Common myeloid progenitor, CD34-positive (primary cell): ENCODE results near the gene AP5S1. TPM values are rescaled to one million over a fixed set of nuclear protein-coding genes. Genes with fewer than 3 reads are reported as not detected.

Experiments
- CTCF ChIA-PET: fragments of 350-600 bp; sonication (Branson Sonifier 250); formaldehyde crosslinking; loops from one replicate; lab custom pipeline; 2021; ENCODE audit warnings: antibody characterized with exemption; lab: Charles Lee
- POLR2A ChIA-PET: fragments of 350-600 bp; sonication (Branson Sonifier 250); formaldehyde crosslinking; loops from one replicate; lab custom pipeline; 2021; ENCODE audit warnings: antibody characterized with exemption; lab: Charles Lee
- DNase-seq, 3 donors: peaks; one replicate each; pipeline versions ENCODE4 v3.0.0 to v3.0.0-alpha.2; 2013
- H3K27ac ChIP-seq, 2 experiments: 1 replicate in 1 of 2; 2 replicates in 1 of 2; pipeline ENCODE4 v1.7.0; 2013; ENCODE audit warnings: inconsistent platforms in 2 of 2, low read length in 2 of 2, mild to moderate bottlenecking in 2 of 2, low read depth in 1 of 2, moderate library complexity in 1 of 2; ENCODE audit not compliant: severe bottlenecking in 2 of 2, insufficient read depth in 1 of 2, poor library complexity in 1 of 2
- H3K27me3 ChIP-seq, 5 experiments: replicated peaks in 2 of 5; 1 replicate in 3 of 5; 2 replicates in 2 of 5; pipeline versions ENCODE4 v1.6.1 to v1.7.0; 2013; ENCODE audit warnings: low read length in 4 of 5, mild to moderate bottlenecking in 2 of 5, moderate library complexity in 2 of 5, inconsistent platforms in 1 of 5; ENCODE audit not compliant: insufficient read depth in 5 of 5, control insufficient read depth in 4 of 5
- H3K36me3 ChIP-seq, 4 experiments: 1 replicate in 2 of 4; 2 replicates in 2 of 4; pipeline versions ENCODE4 v1.6.1 to v1.7.0; 2013; ENCODE audit warnings: low read length in 3 of 4, control low read depth in 1 of 4, mild to moderate bottlenecking in 1 of 4; ENCODE audit not compliant: control insufficient read depth in 4 of 4, insufficient read depth in 4 of 4
- H3K4me1 ChIP-seq, 4 experiments: 1 replicate in 3 of 4; 2 replicates in 1 of 4; pipeline versions ENCODE4 v1.6.1 to v1.7.1; 2013; ENCODE audit warnings: low read length in 3 of 4, mild to moderate bottlenecking in 3 of 4, control low read depth in 1 of 4, inconsistent platforms in 1 of 4, moderate library complexity in 1 of 4; ENCODE audit not compliant: control insufficient read depth in 4 of 4, insufficient read depth in 4 of 4; ENCODE audit errors: control extremely low read depth in 1 of 4
- H3K4me3 ChIP-seq, 7 experiments: 1 replicate in 4 of 7; 2 replicates in 3 of 7; pipeline versions ENCODE4 v1.5.1 to v1.7.0; 2013; ENCODE audit warnings: mild to moderate bottlenecking in 7 of 7, low read length in 6 of 7, moderate library complexity in 6 of 7, inconsistent platforms in 2 of 7, low read depth in 2 of 7, control low read depth in 1 of 7; ENCODE audit not compliant: insufficient read depth in 4 of 7, control insufficient read depth in 1 of 7; ENCODE audit errors: extremely low read depth in 1 of 7
- H3K9me3 ChIP-seq, 5 experiments: 1 replicate in 4 of 5; 2 replicates in 1 of 5; pipeline versions ENCODE4 v1.6.1 to v1.7.1; 2013; ENCODE audit warnings: low read length in 4 of 5, mild to moderate bottlenecking in 2 of 5, inconsistent platforms in 1 of 5, low read depth in 1 of 5, moderate library complexity in 1 of 5; ENCODE audit not compliant: control insufficient read depth in 4 of 5, insufficient read depth in 2 of 5; ENCODE audit errors: control extremely low read depth in 1 of 5
- WGBS: methylation state at CpG from one replicate; pipeline ENCODE4 v1.1.5; 2013; ENCODE audit not compliant: insufficient coverage; 5-methylcytosine and 5-hydroxymethylcytosine counted together
- polyA plus RNA-seq: library from polyadenylated mRNA; unstranded; fragments of 120-200 nt; gene quantifications from one replicate; pipeline ENCODE4 v1.2.1, GENCODE V29; 2013

Gene AP5S1, protein sequence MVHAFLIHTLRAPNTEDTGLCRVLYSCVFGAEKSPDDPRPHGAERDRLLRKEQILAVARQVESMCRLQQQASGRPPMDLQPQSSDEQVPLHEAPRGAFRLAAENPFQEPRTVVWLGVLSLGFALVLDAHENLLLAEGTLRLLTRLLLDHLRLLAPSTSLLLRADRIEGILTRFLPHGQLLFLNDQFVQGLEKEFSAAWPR
- 7.0 TPM for polyA plus RNA-seq

DNA sequence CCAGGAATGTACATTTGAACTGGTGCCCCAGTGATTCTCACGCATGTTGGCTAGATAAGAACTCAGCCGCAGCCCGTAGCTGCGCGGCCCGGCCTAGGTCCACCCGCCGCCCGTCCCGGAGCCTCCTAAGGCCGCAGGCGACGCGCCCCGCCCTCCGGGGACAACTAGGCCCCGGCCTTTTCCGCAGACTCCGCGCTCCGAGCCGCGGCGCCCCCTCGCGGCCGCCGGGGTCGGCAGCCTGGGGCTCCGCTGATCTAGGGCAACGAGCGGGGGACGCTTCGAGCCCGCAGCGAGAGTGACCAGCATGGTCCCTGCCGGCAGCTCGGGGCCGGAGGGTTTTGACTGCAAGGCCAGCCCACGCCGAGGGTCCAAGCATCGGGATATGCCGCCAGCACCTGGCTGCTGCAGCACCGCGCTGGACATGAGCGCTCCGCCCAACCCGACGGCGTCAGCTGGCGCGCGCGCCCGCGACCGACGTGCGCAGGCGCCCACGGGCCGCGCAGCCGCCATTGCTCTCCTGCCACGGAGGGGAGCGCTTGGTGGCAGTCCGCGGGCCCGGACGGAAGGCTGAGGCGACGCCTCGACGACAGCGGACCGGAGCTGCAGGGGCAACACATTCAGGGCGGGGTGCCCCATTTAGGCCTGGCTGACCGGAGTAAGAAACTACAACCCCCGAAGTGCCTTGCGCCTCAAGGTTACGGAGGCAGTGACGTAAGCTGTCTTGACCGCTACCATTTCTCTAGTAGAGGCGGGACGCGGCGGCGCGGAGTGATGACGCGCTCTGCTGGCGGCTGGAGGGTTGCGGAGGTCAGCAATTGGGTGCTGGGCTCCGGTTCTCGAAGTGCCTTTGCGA, at the start of gene AP5S1:
AP5S1 (plus strand) TSS at position 500 of the 853 bp plus-strand sequence. CDS start 1,571 bp downstream, outside the sequence.
- POLR2A ChIA-PET = interaction anchor here (0.9 to 1.3 kb wide), 3 partner anchors 22 to 35 kb away, joined by 3 to 7 read pairs (median 6); partner anchors contain the start of gene CENPB
- under 1% methylated on average over 78 of the region's 96 CpGs for WGBS

DNA sequence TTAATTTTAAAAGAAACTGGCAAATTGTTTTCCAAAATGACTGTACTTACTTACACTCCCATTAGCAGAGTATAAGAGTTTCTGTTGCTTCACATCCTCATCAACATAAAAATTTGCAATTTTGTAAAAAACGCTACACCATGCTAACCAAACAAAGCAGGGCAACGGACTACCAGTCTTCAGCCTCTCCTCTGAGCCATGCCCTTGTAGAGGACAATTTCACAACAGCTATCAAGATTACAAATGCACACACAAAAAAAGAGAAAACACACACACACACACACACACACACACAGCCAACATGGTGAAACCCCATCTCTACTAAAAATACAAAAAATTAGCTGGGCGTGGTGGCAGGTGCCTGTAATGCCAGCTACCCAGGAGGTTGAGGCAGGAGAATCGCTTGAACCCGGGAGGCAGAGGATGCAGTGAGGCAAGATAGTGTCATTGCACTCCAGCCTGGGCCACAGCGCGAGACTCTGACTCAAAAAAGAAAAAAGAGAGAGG, 48.7 kb upstream of the AP5S1 start:
- Histone ChIP-seq H3K4me3 (no peak overlapping the region), H3K36me3 (no peaks in the 10 kb centered on the region), H3K27ac (no peak overlapping the region), H3K27me3 (peaks cover 0 to 4% (median 0%) of the 10 kb centered on the region in 5 experiments), H3K9me3 (peaks cover 0 to 2% (median 0%) of the 10 kb centered on the region in 5 experiments), H3K4me1 (peaks cover 2 to 33% (median 23%) of the 10 kb centered on the region in 4 experiments)
- CTCF ChIA-PET = interaction anchor here (1.0 to 14.5 kb wide), 4 partner anchors 10 to 55 kb away, joined by 3 to 216 read pairs (median 4); partner anchors contain the start of genes AP5S1 and SPEF1
- POLR2A ChIA-PET = interaction anchor here (0.6 kb wide), 1 partner anchor 71 kb away, joined by 3 read pairs; no protein-coding TSS in a partner anchor
- WGBS = 100% methylated on average over 3 of the region's 7 CpGs
- no peak for DNase-seq

More for the DNA sequence above, at the start of gene AP5S1:
- Histone ChIP-seq H3K4me3 (peak within 1 kb of the TSS; percentile 88 to 96 (median 92)), H3K9me3 (no peaks in the 10 kb centered on the region), H3K27ac (peak within 1 kb of the TSS; percentile 96 to 99), H3K36me3 (peaks cover 2 to 28% (median 16%) of the 10 kb centered on the region in 4 experiments), H3K27me3 (no peaks in the 10 kb centered on the region), H3K4me1 (peaks cover 3 to 28% (median 18%) of the 10 kb centered on the region in 4 experiments)
- CTCF ChIA-PET = interaction anchor here (0.6 to 12.9 kb wide), 20 partner anchors 8 to 192 kb away, joined by 3 to 127 read pairs (median 4); partner anchors contain the start of genes ADISSP, CDC25B, CENPB and SPEF1
- DNase-seq = peak; percentile 94 to 95 (median 95)

DNA sequence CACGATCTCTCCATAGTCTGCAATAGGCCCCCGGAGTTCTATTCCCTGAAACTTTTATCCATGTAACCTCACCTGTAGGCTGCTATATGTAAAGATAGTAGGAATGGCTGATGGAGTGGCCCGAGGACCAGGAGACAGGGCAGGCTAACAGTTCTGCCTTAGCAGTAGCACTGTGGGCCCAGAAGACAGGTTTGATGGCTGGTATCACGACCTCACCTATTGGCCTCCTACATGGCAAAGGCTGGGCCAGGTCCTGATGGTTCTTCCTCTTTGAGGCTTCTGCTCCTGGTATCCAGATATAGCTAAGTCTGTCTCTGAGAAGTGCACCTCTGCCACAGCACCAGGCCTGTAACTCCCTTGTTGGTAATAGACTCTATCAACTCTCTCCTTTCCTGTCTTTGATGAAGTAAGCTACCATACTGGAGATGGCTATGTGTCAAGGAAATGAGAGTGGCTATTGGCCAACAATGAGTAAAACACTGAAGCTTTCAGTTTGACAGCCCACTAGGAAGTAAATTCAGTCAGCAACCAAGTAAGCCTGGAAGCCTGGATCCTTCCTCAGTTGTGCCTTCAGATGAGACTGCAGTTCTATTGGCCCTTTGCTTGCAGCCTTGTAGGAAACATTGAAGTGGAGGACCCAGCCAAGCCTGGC, 44.8 kb upstream of the AP5S1 start:
- DNase-seq = no peak
- Histone ChIP-seq H3K27ac (no peak overlapping the region), H3K9me3 (peaks cover 0 to 2% (median 0%) of the 10 kb centered on the region in 5 experiments), H3K27me3 (peaks cover 0 to 35% (median 18%) of the 10 kb centered on the region in 5 experiments), H3K36me3 (no peaks in the 10 kb centered on the region), H3K4me3 (no peak overlapping the region), H3K4me1 (peaks cover 2 to 18% (median 16%) of the 10 kb centered on the region in 4 experiments)
- POLR2A ChIA-PET = no interaction called here
- WGBS = 100% methylated on average over 2 of the region's 4 CpGs
- CTCF ChIA-PET = interaction anchor here (1.2 to 14.5 kb wide), 3 partner anchors 10 to 59 kb away, joined by 3 to 216 read pairs (median 7); no protein-coding TSS in a partner anchor

- H3K4me3 ChIP-seq = peak overlapping the region; percentile 3 to 74 (median 54)
- CTCF ChIA-PET = interaction anchor here (0.6 to 1.4 kb wide), 6 partner anchors 8 to 66 kb away, joined by 3 to 4 read pairs (median 4); partner anchors contain the start of gene CENPB
Observed at GRCh38 chr20:3777381-3777715, 43.0 kb upstream of the AP5S1 start.

GRCh38 chr20:3777716-3778629, 42.4 kb upstream of the AP5S1 start:
- peaks cover 0 to 25% (median 22%) of the 10 kb centered on the region in 4 experiments for H3K4me1 ChIP-seq
- H3K27me3 ChIP-seq = peaks cover 0 to 35% (median 18%) of the 10 kb centered on the region in 5 experiments
- peak in 2 of 3 donors; percentile 43 to 48 for DNase-seq
- peaks cover 0 to 2% (median 0%) of the 10 kb centered on the region in 5 experiments for H3K9me3 ChIP-seq
- H3K4me3 ChIP-seq = peak overlapping the region; percentile 3 to 74 (median 54)
- ChIA-PET CTCF (interaction anchor here (0.6 to 1.5 kb wide), 15 partner anchors 8 to 106 kb away, joined by 3 to 8 read pairs (median 3); partner anchors contain the start of genes AP5S1 and CENPB), POLR2A (interaction anchor here (0.5 to 0.8 kb wide), 2 partner anchors 71 to 687 kb away, joined by 3 read pairs; no protein-coding TSS in a partner anchor)
- no peak overlapping the region for H3K27ac ChIP-seq
- 1% methylated on average over 58 of the region's 70 CpGs for WGBS
- no peaks in the 10 kb centered on the region for H3K36me3 ChIP-seq

More at GRCh38 chr20:3777381-3777715, 43.0 kb upstream of the AP5S1 start:
- POLR2A ChIA-PET = interaction anchor here (0.6 kb wide), 1 partner anchor 203 kb away, joined by 4 read pairs; no protein-coding TSS in a partner anchor
- Histone ChIP-seq H3K27me3 (peaks cover 0 to 35% (median 18%) of the 10 kb centered on the region in 5 experiments), H3K4me1 (peaks cover 0 to 25% (median 22%) of the 10 kb centered on the region in 4 experiments), H3K27ac (no peak overlapping the region), H3K36me3 (no peaks in the 10 kb centered on the region), H3K9me3 (peaks cover 0 to 2% (median 0%) of the 10 kb centered on the region in 5 experiments)
- 13% methylated on average over 12 of the region's 16 CpGs for WGBS
- no peak for DNase-seq
